ENCODE results near the gene SLC4A8. TPM values are rescaled to one million over a fixed set of nuclear protein-coding genes. Genes with fewer than 3 reads are reported as not detected.
A peak's percentile ranks its signal among the peaks of the same experiment; 100 is the strongest.

Gene SLC4A8
- 0.59 and 2.9 TPM in 2 replicates for total RNA-seq
- 0.64 TPM for polyA plus RNA-seq (2012)

DNA sequence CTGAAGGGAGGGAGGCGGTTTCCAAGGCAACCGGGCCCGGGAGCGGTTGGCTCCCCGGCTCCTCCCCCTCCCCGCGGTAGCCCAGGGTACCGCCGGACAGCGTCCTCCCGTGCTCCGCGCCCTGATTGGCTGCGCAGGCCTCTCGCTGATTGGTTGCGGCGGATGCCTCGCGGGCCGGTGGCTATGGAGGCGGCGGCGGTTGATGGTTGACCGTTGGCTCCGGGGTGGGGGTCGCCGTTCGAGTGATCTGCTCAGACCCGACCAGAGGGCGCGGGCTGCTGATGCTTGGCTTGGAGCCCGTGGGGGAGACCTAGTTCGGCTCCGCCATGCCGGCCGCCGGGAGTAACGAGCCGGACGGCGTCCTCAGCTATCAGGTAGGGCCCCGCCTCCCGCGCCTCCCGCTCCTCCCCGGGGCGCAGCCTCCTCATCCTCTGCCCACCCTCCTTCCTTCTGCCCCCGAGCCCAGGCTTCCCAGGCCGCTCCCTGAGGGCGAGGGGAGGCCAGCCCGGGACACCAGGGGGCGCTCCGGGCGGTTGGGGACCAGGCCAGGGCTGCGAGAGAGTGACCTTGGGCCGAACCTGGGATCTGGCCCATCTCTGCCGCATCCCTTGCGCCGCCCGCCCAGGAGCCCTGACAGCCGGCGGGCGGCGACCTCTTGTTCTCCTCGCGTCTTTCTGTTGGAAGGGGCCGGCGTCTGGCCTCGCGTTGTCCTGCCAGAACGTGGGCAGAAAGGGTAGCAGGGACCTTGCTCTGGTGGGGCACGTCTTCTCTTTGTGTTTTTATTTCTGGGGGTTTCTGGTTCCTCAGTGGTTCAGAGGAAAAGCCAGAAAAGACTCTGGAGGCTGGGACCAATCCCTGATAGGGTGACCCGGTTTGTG lies at the start of gene SLC4A8:
SLC4A8 (plus strand) TSS at position 170 of the 878 bp plus-strand sequence; CDS start at position 327, 157 bp downstream.
- peak; percentile 83 for DNase-seq (ENCODE audit: low read depth)

DNA sequence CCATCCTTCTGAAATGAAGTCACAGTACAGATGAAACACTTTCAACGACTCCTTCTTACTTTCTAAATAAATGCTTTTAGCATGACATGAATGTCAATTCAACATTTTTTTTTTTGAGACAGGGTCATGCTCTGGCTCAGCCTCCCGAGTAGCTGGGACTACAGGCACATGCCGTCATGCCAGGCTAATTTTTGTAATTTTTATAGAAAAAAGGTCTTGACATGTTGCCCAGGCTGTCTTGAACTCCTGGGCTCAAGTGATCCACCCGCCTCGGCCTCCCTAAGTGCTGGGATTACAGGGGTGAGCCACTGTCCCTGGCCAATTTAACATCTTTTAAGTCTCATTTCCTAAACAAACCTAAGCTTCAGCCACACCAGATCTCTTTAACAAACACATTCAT lies 49.8 kb upstream of the SLC4A8 start:
- no peak for DNase-seq (ENCODE audit: low read depth)

DNA sequence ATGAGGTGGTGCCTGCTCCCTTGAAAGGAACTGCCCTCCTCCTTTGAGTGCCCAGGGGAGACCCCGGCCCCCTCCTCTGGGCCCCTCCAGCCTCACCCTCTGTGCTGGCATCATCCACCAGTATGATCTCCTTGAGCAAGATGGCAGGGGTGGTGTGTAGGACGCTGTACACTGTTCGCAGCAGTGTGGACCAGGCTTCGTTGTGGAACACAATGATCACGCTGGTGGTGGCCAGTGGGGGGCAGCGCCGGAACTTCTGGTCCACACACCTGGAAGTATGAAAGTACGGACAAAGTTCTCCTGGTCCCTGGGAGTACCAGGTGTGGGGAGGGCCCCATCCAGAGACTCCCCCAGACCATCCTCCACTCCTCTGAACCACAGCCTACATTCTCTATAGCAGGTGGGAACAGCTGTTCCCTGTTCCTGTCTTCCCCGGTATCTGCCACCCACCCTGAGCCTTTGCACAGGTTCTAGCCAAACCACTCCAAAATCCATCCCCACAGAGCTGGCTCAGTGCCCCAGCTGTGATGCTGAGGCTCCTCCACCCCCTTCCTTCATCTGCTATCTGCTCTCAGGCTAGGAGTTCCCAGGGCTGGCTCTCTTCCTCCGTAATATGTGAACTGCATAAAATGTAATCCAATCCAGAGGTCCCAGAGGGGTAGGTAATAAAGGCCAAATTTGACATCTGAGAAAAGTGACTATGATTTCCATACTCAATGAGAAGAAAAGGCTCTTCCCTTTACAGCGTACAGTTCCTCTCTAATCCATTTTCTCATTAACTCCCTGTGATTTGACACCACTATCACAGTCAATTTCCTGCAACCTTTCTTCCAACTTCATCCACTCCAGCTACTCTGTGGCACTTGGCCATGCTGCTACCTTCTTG lies 47.3 kb upstream of the SLC4A8 start:
- peak; percentile 67 for DNase-seq (ENCODE audit: low read depth)

DNA sequence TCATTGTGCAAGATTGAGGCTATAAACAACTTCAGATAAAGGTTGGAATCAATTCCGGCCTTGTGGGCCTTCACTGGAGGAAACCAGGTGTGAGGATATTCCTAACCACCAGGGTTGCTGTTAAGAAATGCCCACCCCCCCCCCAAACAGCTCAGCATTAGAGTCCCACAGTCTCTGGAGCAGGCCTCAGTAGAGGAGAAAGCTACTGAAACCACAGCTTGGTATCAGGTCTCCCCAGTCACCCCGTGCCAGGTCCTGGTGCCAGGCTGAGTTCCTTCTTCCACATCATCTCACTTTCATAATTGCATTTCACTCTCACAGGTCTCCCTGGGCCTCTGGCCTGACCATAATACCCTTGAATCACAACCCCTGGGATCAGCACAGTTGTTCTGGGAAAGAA lies 45.9 kb upstream of the SLC4A8 start:
- peak; percentile 37 for DNase-seq (ENCODE audit: low read depth)

DNA sequence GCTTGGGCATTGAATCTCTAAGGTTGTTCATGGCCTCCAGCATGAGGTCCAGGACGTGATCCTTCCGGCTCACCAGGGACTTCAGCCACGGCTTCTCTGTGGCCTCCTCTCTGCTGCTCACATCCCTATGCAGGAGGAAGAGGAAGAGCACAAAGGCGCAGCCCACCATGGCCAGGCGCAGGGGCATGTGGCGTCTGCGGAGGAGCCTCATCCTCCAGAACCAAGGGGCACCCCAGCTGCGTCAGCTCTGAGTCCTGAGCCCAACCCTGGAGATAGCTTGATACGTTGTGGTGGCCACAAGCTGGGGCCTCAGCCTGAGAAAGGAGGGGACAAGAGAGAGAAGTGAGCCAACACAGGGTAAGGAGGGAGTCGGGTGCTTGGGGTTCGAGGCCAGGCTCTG lies 45.1 kb upstream of the SLC4A8 start:
- no peak for DNase-seq (ENCODE audit: low read depth)

DNA sequence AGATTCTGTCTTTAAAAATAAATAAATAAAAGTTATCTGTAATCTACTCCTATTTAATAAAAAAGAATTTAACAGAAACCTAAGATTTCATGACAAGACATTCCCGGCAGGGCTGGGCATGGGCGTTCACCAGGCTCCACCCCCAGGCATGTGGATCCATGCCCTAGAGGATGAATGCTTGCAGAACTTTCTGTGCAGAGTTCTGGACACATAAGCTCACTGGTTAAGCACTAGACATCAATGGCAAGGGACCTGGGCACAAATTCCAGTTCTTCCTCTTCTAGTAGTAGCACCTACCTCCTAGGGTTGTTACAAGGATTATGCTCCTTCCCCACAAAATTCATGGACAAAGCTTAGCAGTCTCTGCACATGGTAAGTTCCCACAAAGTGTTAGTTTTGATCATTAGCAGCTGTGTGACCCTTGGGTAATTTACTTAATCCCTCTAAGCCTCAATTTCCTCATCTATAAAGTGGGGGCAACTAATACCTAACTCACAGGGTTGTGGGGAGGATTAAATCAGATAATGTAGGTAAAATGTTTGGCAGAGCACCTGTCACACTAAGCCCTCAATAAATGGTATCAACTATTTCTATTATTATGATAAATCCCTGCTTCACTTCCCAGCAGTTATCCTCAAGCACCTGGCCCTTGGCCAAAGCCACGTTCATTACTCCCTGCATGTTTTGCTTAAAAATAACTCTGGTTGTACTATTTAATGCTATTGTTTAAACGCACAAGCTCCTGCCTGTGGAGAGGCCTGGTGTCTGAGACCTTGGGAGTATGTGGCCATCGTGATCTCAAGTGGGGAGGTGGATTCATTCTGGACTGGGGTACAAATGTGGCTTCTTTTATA lies 43.2 kb upstream of the SLC4A8 start:
- peak; percentile 74 for DNase-seq (ENCODE audit: low read depth)

DNA sequence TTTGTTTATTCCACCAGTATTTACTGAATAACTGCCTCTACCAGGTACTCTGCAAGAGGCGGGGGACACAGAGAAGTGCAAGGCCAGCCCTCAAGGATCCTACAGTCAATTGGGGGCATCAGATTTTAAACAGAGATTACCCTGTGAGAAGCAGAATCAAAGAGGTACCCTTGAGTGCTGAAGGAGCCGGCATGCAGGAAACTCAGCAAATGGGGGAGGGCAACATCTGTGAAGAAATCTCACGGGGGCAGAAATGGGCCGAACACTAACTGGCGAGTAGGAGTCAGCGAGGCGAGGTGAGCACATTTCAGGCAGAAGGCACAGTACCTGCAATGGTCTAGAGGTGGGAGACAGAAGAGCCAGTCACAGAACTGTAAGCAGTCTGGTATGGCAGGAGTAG lies 42.5 kb upstream of the SLC4A8 start:
- no peak for DNase-seq (ENCODE audit: low read depth)

DNA sequence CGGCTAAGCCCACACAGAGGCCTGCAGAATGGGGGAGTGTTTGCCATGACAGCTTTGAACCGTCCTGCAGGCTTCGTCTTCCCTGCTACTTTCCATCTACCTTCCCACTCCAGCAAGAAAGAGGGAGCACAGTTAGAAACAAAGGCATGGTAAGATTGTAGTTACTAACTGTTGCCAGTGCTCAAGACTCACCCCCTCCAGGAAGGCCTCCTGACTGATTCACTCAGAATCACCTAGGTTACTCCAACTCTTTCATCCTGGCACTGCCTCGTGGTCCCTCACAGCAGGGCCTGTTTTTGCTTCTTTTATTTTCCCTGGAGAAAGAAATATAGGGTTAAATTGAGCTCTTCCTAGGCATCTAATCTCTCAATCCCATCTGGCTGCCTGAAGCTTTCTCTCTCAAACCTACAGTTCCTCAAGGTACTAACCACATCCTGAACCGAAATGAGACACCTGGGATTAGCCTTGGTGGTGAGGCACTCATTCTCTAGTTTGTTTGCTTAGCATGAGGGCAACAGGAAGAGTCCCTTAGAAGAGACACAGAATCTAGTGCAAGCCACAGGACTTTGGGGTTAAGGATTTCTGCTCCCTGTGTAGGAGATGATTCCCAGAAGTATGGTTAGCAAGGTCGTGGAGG lies 41.2 kb upstream of the SLC4A8 start:
- no peak for DNase-seq (ENCODE audit: low read depth)

DNA sequence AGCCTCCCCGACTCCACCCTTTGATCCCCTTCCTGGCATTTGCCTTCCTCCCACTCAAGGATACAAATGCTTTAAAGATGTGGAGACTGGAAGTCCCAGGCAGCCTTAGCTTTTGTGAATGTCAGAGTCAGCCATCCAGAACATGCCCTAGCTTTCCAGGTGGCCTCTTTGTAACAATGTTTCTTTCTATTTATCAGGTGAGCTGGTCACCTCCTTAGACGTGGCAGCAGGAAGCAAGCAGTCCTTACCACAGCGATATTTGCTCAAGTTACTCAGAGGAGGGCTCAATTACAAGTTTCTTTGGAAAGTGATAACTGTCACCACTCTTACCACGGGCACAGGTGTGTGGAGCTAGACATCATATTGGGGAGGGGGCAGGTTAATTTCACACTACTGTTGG lies 38.3 kb upstream of the SLC4A8 start:
- DNase-seq (ENCODE audit: low read depth) = no peak

DNA sequence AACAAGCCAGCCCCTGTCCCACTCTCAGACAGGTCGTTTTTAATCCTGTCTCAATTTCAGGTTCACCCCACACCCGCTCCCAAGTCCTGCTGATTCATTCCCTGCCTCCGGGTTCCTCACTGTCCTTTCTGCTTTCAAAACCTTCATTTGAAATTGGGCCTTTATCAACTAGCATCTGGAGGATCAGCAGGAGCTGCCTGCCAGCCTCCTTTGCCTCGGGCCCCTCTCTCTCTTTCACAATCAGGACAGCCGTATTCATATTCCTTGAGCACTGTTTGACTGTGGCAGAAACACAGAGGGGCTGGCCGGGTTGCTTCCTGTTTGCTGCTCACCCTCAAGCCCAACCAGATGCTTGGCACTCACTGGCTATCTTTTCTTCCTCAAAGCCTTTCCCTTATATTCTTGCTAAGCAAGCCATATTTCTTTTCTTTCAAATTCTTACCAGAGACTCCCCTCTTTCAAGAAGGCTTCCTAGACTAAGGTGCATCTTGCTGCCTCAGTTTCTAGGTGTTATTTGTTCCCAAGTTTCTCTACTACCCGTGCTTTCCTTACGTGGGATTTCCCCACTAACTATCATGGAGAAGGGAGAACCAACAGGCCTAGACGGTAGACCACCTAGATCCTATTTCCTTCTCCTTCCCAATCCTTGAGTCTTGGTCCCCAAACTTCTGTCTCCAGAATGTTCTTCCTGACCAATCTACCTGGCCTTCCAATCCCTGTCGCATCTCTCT lies 36.4 kb upstream of the SLC4A8 start:
- DNase-seq (ENCODE audit: low read depth) = no peak

DNA sequence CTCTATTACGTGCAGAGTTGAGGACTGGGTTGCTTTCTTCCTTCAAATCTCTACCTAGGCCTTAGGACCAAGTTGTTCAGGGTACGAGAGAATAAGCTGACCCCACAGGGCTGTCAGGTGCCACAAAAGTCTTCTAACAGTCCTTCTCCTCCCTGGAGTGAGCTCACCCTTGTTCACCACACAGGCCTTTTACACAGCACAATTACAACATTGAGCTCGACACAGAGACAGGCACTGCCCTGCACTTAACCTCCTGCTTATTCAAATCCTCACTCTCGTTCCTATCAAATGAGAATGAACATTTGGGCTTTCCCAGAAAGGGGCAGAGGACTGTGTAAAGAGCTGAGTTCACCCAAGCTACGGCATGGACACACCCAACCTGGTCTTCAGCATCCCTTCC lies 35.8 kb upstream of the SLC4A8 start:
- no peak for DNase-seq (ENCODE audit: low read depth)

DNA sequence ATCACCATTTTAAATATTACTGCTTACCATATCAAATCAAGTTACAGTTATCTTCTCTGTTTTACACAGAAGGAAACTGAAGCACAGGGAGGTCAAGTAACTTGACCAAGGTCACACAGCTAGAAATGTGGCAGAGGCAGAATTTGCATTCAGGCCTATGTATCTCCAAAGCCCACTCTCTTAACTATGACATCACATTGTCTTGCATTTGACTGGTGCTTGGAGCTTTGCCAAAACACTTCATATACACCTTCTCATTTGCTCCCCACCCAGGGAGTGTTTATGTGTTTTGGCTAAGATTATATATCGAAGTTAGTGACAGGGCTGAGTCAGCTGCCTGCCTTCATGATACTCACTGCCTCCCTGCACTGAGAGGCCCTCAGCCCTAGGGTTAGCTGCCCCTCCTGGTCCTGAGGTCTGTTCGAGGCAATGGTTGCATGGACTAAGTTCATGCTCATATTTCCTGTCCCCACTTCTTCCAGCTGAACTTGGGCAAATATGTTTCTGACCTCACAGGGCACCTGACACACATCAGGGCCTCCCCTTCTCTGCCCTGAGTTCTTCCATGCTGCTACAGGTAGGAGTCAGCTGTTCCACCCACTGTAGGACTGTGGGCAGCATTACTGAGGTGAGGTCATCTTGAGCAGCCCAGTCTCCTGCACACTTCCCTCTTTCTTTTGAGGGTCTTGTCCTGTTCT lies 35.2 kb upstream of the SLC4A8 start:
- peak; percentile 77 for DNase-seq (ENCODE audit: low read depth)

DNA sequence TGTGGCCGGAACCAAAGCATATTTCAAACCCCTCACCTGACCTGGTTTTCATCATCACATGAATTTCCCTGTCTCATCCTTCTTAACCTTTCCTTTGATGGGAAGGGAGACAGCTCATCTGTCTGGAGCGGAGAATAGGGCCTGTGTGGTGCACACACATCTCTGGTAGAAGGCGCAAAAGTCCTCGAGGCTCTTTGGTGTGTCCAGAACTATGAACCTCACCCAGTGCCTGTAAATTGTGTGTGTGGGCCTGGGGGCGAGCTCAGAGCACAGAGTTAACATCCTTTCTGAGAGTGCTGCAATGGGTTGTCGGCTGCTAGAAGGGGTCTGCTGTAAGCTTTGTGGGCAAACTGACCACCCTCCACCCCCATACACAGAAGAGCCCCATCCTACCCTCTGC lies 34.2 kb upstream of the SLC4A8 start:
- DNase-seq (ENCODE audit: low read depth) = no peak

DNA sequence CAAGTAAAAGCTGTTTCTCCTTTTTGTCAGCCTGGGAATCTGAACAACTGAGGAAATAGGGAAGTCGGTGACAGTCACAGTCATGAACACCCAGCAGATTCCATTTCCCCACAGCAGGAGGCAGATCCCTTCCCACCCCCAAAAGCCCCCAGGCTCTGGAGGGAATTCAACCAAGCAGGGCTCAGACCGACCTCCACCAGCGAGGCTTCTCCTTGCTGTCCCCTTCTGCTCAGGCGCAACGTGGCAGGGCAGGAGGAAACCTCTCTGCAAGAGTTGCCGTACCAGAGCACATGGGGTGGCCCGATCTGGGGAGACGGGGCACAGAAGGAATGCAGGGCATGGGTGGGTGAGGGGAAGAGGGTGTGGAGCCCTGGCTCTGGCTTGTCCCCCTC lies 33.7 kb upstream of the SLC4A8 start:
- DNase-seq (ENCODE audit: low read depth) = no peak

DNA sequence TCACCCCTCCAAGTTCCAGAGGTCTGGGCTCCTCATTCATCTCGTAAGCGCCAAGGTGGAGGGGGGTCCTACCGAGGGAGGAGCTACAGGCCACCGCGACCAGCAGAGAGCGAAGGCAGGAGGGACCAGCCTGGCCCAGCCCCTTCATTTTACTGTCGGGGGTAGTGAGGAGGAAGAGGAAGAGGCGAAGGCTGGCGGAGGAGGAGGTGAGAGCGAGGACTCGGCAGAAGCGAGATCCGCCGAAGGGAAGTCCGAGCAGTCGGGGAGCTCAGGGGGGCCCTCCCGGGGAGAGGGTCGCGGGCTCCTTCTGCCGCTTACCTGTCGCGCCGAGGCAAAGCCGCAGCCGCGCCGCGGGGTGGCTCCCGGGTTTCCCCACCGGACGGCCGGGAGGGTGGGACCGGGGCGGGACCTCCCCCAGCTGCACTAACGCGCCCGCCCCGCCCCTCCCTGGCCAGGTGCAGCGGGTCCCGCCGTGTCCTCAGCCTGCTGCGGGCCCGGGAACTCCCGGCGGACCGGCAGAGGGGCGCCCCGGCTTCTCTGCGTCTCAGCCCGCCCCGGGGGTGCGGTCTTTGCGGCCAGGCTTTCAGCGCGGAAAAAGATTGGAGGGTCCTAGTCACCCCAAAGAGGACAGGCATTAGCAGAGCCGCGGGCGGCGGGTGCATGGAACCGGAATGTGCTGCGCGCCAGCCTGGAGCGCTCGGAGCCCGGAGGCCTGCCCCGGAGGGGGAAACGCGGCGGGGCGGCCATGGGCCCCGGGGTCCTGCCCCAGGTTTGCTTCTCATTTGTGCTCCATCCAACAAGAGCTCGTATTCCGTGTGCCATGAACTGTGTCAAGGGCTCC lies 33.1 kb upstream of the SLC4A8 start, which contains the start of gene GALNT6:
GALNT6 (minus strand) TSS at position 124 of the 841 bp plus-strand sequence. CDS start 11,625 bp downstream, outside the sequence.
- no peak for DNase-seq (ENCODE audit: low read depth)

DNA sequence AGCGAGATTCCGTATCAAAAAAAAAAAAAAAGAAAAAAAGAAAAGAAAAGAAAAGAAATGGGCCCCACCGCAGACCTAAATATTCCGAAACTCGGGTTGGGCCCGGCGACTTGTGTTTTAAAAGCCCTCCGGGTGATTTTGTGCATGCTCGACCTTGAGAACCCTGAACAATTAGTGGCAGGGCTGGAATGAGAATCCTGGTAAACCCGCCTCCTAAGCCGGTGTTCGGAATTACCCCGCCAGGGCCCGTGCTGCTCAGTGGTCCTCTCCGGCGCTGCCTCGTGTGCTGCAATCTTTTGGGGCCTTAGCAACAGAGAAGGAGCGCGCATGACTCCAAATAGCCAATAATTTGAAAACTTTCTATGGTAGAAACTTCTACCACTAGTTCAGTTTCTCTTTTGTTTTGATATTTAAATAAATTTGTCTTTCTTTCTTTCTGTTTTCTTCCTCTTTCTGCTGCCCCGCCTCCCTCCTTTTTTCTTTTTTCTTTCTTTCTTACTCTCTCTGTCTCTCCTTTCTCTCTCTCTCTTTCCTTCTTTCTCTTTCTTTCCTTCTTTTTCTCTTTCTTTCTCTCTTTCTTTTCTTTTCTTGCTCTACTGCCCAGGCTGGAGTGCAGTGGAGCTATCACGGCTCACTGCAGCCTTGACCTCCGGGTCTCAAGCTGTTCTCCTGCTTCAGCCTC lies 31.9 kb upstream of the SLC4A8 start:
- no peak for DNase-seq (ENCODE audit: low read depth)

DNA sequence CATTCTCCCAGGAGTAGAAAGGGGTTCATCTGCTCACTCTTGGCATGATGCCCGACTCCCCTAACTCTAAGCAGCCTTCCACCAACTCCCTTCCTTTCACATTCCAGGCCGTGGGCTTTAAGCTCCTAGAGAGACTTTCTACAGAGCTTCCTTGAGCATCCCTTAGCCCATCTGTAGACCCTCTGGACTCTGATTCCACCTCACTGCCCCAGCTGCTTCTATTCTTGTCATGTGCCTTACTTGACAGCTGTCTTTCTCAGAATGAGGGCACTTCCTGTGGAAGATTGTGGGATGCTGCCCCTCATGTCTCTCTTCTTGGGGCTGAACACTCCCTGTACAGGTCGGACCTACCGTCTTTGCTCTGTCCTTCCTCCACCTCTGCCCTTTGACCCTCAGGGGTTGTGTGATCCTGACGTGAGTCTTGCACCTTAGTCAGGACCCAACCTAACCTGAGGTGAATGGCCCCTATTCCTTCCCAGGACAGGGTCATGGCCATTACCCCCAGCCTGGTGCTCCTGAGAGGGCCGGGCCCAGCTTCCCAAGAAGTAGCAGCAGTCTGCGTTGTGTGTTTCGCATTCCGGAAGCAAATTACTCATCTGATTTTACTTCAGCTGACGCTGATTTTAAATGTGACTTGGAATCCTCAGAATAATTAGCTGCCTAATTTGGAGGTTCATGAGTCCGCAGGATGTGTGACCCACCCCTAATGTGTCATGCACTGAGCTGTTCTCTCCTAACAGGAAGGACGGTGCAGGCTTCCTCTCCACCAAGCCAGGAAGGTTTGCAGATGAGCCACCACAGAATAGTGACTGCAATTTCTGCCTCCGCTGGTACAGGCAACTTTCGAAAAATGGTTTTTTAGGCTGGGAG lies 30.7 kb upstream of the SLC4A8 start:
- peak; percentile 48 for DNase-seq (ENCODE audit: low read depth)
